ENCODE data around the gene TMEM200A.

DNA sequence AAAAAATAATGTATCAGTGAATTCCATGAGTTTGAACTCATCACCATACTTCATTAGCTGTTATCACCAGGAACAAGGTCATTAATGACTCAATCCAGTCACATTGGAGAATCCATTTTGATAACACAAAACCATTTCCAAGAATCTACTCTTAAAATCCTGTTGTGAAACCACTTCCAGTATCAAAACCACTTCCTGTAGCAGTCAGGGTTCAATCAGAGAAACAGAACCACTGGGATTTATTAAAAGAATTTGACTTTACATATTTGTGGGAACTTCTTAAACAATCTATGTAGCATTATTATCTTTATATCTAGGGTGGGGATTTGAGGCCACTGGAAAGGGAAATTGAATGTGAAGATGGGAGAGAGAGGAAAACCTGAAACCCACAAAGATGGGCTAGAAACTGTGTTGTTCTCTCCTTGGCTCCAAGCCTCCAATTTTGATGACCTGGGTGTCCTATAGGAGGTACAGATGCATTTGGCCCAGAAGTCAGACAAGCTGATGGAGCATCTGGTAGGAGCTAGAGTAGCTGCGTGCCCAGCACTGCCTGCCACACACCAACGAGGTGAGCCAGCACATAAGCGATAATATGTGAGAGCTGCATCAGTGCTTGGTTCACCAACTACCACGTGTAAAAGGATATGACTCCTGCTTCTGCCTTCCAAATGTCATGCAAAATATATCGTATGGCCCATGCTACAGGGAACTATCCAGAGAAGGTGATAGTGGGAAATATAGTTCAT, 117.0 kb downstream of the TMEM200A start:
- TF ChIP-seq, protein P1, sequence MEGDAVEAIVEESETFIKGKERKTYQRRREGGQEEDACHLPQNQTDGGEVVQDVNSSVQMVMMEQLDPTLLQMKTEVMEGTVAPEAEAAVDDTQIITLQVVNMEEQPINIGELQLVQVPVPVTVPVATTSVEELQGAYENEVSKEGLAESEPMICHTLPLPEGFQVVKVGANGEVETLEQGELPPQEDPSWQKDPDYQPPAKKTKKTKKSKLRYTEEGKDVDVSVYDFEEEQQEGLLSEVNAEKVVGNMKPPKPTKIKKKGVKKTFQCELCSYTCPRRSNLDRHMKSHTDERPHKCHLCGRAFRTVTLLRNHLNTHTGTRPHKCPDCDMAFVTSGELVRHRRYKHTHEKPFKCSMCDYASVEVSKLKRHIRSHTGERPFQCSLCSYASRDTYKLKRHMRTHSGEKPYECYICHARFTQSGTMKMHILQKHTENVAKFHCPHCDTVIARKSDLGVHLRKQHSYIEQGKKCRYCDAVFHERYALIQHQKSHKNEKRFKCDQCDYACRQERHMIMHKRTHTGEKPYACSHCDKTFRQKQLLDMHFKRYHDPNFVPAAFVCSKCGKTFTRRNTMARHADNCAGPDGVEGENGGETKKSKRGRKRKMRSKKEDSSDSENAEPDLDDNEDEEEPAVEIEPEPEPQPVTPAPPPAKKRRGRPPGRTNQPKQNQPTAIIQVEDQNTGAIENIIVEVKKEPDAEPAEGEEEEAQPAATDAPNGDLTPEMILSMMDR (IDR thresholded peaks at IDR 0.05; ENCODE audit: poor library complexity) = no peak
- TF ChIP-seq EZH2phosphoT487 (IDR thresholded peaks at IDR 0.05; ENCODE audit: low read depth, severe bottlenecking, unreplicated experiment) = no peak
